GM23338 (cell line): ENCODE data around the gene HHAT. TPM values are rescaled to one million over a fixed set of nuclear protein-coding genes. Genes with fewer than 3 reads are reported as not detected.

Source experiments
- ATAC-seq: fragments of 200-7000 bp; cut with Tn5 transposase; 3 replicates; pipeline ENCODE4 v1.9.1; 2020
- DNase-seq: peaks from one replicate; pipeline ENCODE4 v3.0.0-alpha.2; 2015; ENCODE audit warnings: low spot score
- H2AFZ ChIP-seq: fragments of 200-600 bp; sonication (generic); 2 replicates; pipeline ENCODE4 v1.8.0; 2016; ENCODE audit warnings: antibody characterized with exemption, mild to moderate bottlenecking, moderate library complexity
- H3F3A ChIP-seq: fragments of 200-600 bp; sonication (generic); replicated peaks from 2 replicates; pipeline ENCODE4 v1.8.0; 2017; ENCODE audit warnings: antibody characterized with exemption, mixed run types, low read depth
- H3K27ac ChIP-seq: fragments of 200-600 bp; sonication (generic); 2 replicates; pipeline ENCODE4 v1.6.1; 2016; ENCODE audit warnings: low read depth
- H3K27me3 ChIP-seq: fragments of 200-600 bp; sonication (generic); 2 replicates; pipeline ENCODE4 v1.8.0; 2016; ENCODE audit warnings: mild to moderate bottlenecking, mixed run types, moderate library complexity; ENCODE audit not compliant: insufficient read depth
- H3K36me3 ChIP-seq: fragments of 200-600 bp; sonication (generic); 2 replicates; pipeline ENCODE4 v1.8.0; 2016; ENCODE audit warnings: mild to moderate bottlenecking; ENCODE audit not compliant: insufficient read depth
- H3K4me1 ChIP-seq: fragments of 200-600 bp; sonication (generic); 2 replicates; pipeline ENCODE4 v1.8.0; 2016; ENCODE audit warnings: mild to moderate bottlenecking, moderate library complexity; ENCODE audit not compliant: insufficient read depth
- H3K4me2 ChIP-seq: fragments of 200-600 bp; sonication (generic); 2 replicates; pipeline ENCODE4 v1.7.1; 2017; ENCODE audit warnings: mixed run types
- H3K4me3 ChIP-seq: fragments of 200-600 bp; sonication (generic); 2 replicates; pipeline ENCODE4 v1.6.1; 2016; ENCODE audit warnings: mixed run types
- H3K79me2 ChIP-seq: fragments of 200-600 bp; sonication (generic); replicated peaks from 2 replicates; pipeline ENCODE4 v1.8.0; 2017; ENCODE audit warnings: mild to moderate bottlenecking; ENCODE audit not compliant: insufficient read depth
- H3K9me2 ChIP-seq: fragments of 200-600 bp; sonication (generic); 2 replicates; pipeline ENCODE4 v1.8.0; 2017; ENCODE audit not compliant: insufficient read depth
- H4K20me1 ChIP-seq: fragments of 200-600 bp; sonication (generic); replicated peaks from 2 replicates; pipeline ENCODE4 v1.8.0; 2017; ENCODE audit warnings: mild to moderate bottlenecking; ENCODE audit not compliant: insufficient read depth
- H3K27ac Mint-ChIP-seq: 2 replicates; pipeline ENCODE4 v1.8.0; 2020; ENCODE audit warnings: inconsistent platforms, mild to moderate bottlenecking, moderate library complexity, mixed read lengths
- H3K27me3 Mint-ChIP-seq: 3 replicates; pipeline ENCODE4 v1.8.0; 2022; ENCODE audit warnings: low read depth, mild to moderate bottlenecking, moderate library complexity, mixed read lengths, inconsistent platforms; ENCODE audit not compliant: insufficient read depth, poor library complexity
- H3K36me3 Mint-ChIP-seq: 3 replicates; pipeline ENCODE4 v1.8.0; 2021; ENCODE audit warnings: low read depth, mild to moderate bottlenecking, inconsistent platforms, moderate library complexity, mixed read lengths
- H3K4me1 Mint-ChIP-seq: 3 replicates; pipeline ENCODE4 v1.8.0; 2020; ENCODE audit warnings: mild to moderate bottlenecking, inconsistent platforms, mixed read lengths
- H3K4me3 Mint-ChIP-seq: 3 replicates; pipeline ENCODE4 v1.8.0; 2021; ENCODE audit warnings: moderate library complexity, mild to moderate bottlenecking, inconsistent platforms, mixed read lengths
- H3K9me3 Mint-ChIP-seq: 3 replicates; pipeline ENCODE4 v1.8.0; 2020; ENCODE audit warnings: moderate library complexity, mild to moderate bottlenecking, inconsistent platforms, mixed read lengths
- CTCF ChIP-seq, 2 experiments: fragments of 200-600 bp in 1 of 2; sonication (generic) in 1 of 2; conservative IDR thresholded peaks; 2 replicates each; pipeline versions ENCODE4 v1.5.1 to v1.6.1; 2016 to 2017; ENCODE audit warnings: antibody characterized with exemption in 2 of 2, low read depth in 2 of 2, mild to moderate bottlenecking in 2 of 2, moderate library complexity in 1 of 2
- EZH2 ChIP-seq: fragments of 200-600 bp; sonication (generic); IDR thresholded peaks from one replicate; pipeline ENCODE4 v1.8.0; 2017; ENCODE audit warnings: antibody characterized with exemption, mild to moderate bottlenecking, low read depth; ENCODE audit not compliant: unreplicated experiment
- JUNB ChIP-seq: IDR thresholded peaks from one replicate; pipeline ENCODE4 v1.6.1; 2016; ENCODE audit warnings: antibody characterized with exemption; ENCODE audit not compliant: unreplicated experiment
- NANOG ChIP-seq: IDR thresholded peaks from 2 replicates; pipeline ENCODE4 v1.6.1; 2016; ENCODE audit warnings: antibody characterized with exemption, borderline replicate concordance
- REST ChIP-seq: IDR thresholded peaks from one replicate; pipeline ENCODE4 v1.6.1; 2018; ENCODE audit warnings: antibody characterized with exemption; ENCODE audit not compliant: unreplicated experiment
- ZNF114 ChIP-seq: fragments of 250-450 bp; sonication (Bioruptor Pico); IDR thresholded peaks from 2 replicates; pipeline ENCODE4 v1.5.0; 2020; ENCODE audit warnings: mild to moderate bottlenecking, moderate library complexity
- ZNF331 ChIP-seq: fragments of 250-450 bp; sonication (Bioruptor Pico); IDR thresholded peaks from 2 replicates; pipeline ENCODE4 v1.5.0; 2020; ENCODE audit warnings: low read depth, mild to moderate bottlenecking, moderate library complexity
- polyA plus RNA-seq: library from polyadenylated mRNA; unstranded; fragments of >200 nt; fragmentation: Nextera tagmentation; extraction: Ambion mirVana; gene quantifications from 2 replicates; pipeline ENCODE4 v1.2.1, GENCODE V29; 2016
- total RNA-seq: library from RNA; depleted of rRNA; stranded (reverse); fragments of >200 nt; shearing (Covaris generic); gene quantifications from 2 replicates; pipeline ENCODE4 v1.2.3, GENCODE V29; 2014

Gene HHAT
- total and polyA plus RNA-seq, 2 experiments from 2014 or later: 0.11 to 0.66 TPM

- TF ChIP-seq JUNB (no peak), CTCF (conservative IDR thresholded peaks at IDR 0.05; ENCODE audit: low read depth in 2 of 2) (no peak), REST (no peak), ZNF331 (CRISPR knock-in tag) (no peak), ZNF114 (CRISPR knock-in tag) (no peak)
Measured at GRCh38 chr1:210687582-210688279, 359.0 kb downstream of the HHAT start (continued).

- no peaks in the 10 kb centered on the region for H3K36me3 Mint-ChIP-seq
- no peaks in the 10 kb centered on the region for H3F3A ChIP-seq
- H3K4me1 ChIP-seq: no peaks in the 10 kb centered on the region
- H3K9me3 Mint-ChIP-seq: no peaks in the 10 kb centered on the region
- H3K36me3 ChIP-seq: no peaks in the 10 kb centered on the region
- no peaks in the 10 kb centered on the region for H3K27me3 ChIP-seq
- no peaks in the 10 kb centered on the region for H3K79me2 ChIP-seq
- no peak overlapping the region for H2AFZ ChIP-seq
- H3K4me2 ChIP-seq: no peak overlapping the region
- H4K20me1 ChIP-seq: no peaks in the 10 kb centered on the region
- ATAC-seq (no peak), DNase-seq (no peak)
- H3K27me3 Mint-ChIP-seq: no peaks in the 10 kb centered on the region
- H3K4me3 ChIP-seq: no peak overlapping the region
- no peaks in the 10 kb centered on the region for H3K4me1 Mint-ChIP-seq
- H3K4me3 Mint-ChIP-seq: no peak overlapping the region
- H3K9me2 ChIP-seq: no peaks in the 10 kb centered on the region
- H3K27ac ChIP-seq: no peak overlapping the region
- H3K27ac Mint-ChIP-seq: no peak overlapping the region
- TF ChIP-seq EZH2 (no peak), ZNF331 (CRISPR knock-in tag) (no peak), NANOG (no peak), REST (no peak)
Measured at GRCh38 chr1:210688512-210689234, 360.0 kb downstream of the HHAT start.
